ENCODE results near the gene LAMB3. TPM values are rescaled to one million over a fixed set of nuclear protein-coding genes. Genes with fewer than 3 reads are reported as not detected.

The LAMB3 gene
- total RNA-seq, 1 experiment from 2014 or later: 0.28 TPM

GRCh38 chr1:209675565-209676154 is 23.4 kb upstream of the LAMB3 start:
- H3K27me3 ChIP-seq (ENCODE audit: insufficient read depth, low read length): peaks cover 34% of the 10 kb centered on the region
- H3K23me2 ChIP-seq (ENCODE audit: insufficient read length, low read depth, low read length, poor library complexity, severe bottlenecking): peaks cover 14% of the 10 kb centered on the region
- no peak overlapping the region for H3K56ac ChIP-seq (ENCODE audit: insufficient read length, low read depth, low read length)
- H2AFZ ChIP-seq (ENCODE audit: low read length): no peak overlapping the region
- no peak overlapping the region for H2BK20ac ChIP-seq (ENCODE audit: low read depth, low read length, poor library complexity, severe bottlenecking)
- no peak overlapping the region for H2AK5ac ChIP-seq (ENCODE audit: insufficient read length, low read length)
- peak overlapping the region; percentile 13 for H3K9ac ChIP-seq (ENCODE audit: extremely low read depth, insufficient read length, low read length)
- no peak overlapping the region for H3K23ac ChIP-seq (ENCODE audit: insufficient read length, low read depth, low read length)
- Mint-ChIP-seq H3K27ac (no peak overlapping the region), H3K27me3 (ENCODE audit: low read depth) (peaks cover 97% of the 10 kb centered on the region), H3K36me3 (ENCODE audit: insufficient read depth in 1 of 3, low read depth in 3 of 3) (no peaks in the 10 kb centered on the region), H3K9me3 (no peaks in the 10 kb centered on the region; a peak in 2 of 5 replicates), H3K4me1 (peaks cover 13 to 21% of the 10 kb centered on the region in 2 experiments), H3K4me3 (peak overlapping the region; percentile 64 to 83)
- peak overlapping the region; percentile 44; the same call in 1 of the 2 replicates for H3K14ac ChIP-seq (ENCODE audit: insufficient read depth, low read length)
- no peaks in the 10 kb centered on the region for H3K79me1 ChIP-seq (ENCODE audit: insufficient read depth, low read depth, low read length, poor library complexity, severe bottlenecking)
- H3T11ph ChIP-seq (ENCODE audit: low read length): no peak overlapping the region
- peaks cover 5% of the 10 kb centered on the region; the same call in 1 of the 2 replicates for H3K4me1 ChIP-seq (ENCODE audit: insufficient read depth, low read length)
- H4K20me1 ChIP-seq (ENCODE audit: control insufficient read depth, insufficient read depth, insufficient read length): no peaks in the 10 kb centered on the region
- no peak overlapping the region for H2BK12ac ChIP-seq (ENCODE audit: insufficient read length, low read depth, low read length)
- no peak overlapping the region for H4K91ac ChIP-seq (ENCODE audit: insufficient read length, low read depth, low read length)
- H3K27ac ChIP-seq (ENCODE audit: insufficient read length, low read depth, low read length): no peak overlapping the region
- no peak overlapping the region for H4K8ac ChIP-seq (replicated peaks; ENCODE audit: insufficient read length, low read depth, low read length)
- no peak overlapping the region for H3K18ac ChIP-seq (ENCODE audit: insufficient read length, low read depth, low read length)
- no peaks in the 10 kb centered on the region for H3K79me2 ChIP-seq (ENCODE audit: insufficient read depth, low read length)
- peak overlapping the region; percentile 92 for H3K4me2 ChIP-seq (ENCODE audit: insufficient read depth, insufficient read length, low read length)
- H4K5ac ChIP-seq (ENCODE audit: insufficient read length, low read depth, low read length): no peak overlapping the region
- H2BK120ac ChIP-seq (ENCODE audit: low read depth, low read length, poor library complexity, severe bottlenecking): no peak overlapping the region
- no CpG with 5 or more reads among the region's 34 CpGs for WGBS (ENCODE audit: extremely low coverage, insufficient read length, low lambda C conversion rate)
- DNase-seq: peak; percentile 57
- no peak for TF ChIP-seq CTCF (conservative IDR thresholded peaks at IDR 0.05)
- H3K4ac ChIP-seq (ENCODE audit: low read depth, low read length): no peak overlapping the region
- no peaks in the 10 kb centered on the region for H3K9me3 ChIP-seq (ENCODE audit: control insufficient read depth, low read depth, low read length)
- H2BK5ac ChIP-seq (ENCODE audit: insufficient read length, low read length): no peak overlapping the region
- H2BK15ac ChIP-seq (ENCODE audit: low read depth, low read length): no peak overlapping the region
